Measurements from ENCODE around the gene IGSF21.

GRCh38 chr1:18323259-18323658 is 215.7 kb downstream of the IGSF21 start:
- TF ChIP-seq EZH2 (IDR thresholded peaks at IDR 0.05; ENCODE audit: borderline replicate concordance, insufficient read depth, low read depth, low read length, poor library complexity, severe bottlenecking) (no peak), CTCF (IDR thresholded peaks at IDR 0.05) (no peak)
